Uterus (tissue), 2 donors: ENCODE results near the gene CAB39L.

ENCODE experiments used
- POLR2A ChIP-seq, 2 donors: fragments of 450-650 bp; IDR thresholded peaks; one replicate each; pipeline ENCODE4 v1.6.1; 2016; ENCODE audit warnings: antibody characterized with exemption in 2 of 2, mild to moderate bottlenecking in 1 of 2, moderate library complexity in 1 of 2
- TF ChIP-seq, protein P1 (sequence below), 4 experiments: fragments of 200-600 bp in 2 of 4; fragments of 450-650 bp in 2 of 4; sonication (generic) in 2 of 4; IDR thresholded peaks; one replicate each; pipeline ENCODE4 v1.5.1; 2016 to 2019; ENCODE audit warnings: antibody characterized with exemption in 4 of 4, mild to moderate bottlenecking in 2 of 4, moderate library complexity in 1 of 4

DNA sequence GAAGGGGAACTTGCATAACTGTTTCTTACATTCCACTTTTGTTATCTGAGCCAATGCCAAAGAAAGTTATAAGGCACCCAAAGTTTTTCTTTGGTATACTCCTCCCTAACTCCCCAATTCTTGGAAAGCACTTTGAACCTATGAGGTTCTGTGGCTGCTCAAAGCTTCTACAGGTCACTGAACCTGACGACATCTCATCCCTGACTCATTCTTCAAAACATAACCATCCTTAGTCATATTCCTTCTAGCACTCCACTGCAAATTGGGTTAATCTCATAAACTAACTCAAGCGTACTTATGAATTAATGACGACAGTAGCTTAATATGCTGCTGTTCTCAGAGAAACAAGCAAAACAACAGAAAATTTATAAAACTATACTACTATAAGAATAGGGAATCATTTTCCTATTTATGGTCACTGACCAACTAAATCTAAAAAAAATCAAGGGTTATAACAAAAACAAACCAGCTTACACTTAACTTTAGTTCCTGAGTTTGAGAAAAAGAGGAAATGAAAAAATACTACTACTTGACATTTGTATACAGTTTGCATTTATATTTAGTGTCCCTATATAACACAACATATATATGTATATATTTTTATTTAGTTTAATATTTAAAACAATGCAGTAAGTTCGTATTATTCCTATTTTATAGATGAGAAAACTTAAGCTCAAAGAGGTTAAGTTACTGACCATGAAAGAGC lies 69.1 kb downstream of the CAB39L start:
- TF ChIP-seq, protein P1, sequence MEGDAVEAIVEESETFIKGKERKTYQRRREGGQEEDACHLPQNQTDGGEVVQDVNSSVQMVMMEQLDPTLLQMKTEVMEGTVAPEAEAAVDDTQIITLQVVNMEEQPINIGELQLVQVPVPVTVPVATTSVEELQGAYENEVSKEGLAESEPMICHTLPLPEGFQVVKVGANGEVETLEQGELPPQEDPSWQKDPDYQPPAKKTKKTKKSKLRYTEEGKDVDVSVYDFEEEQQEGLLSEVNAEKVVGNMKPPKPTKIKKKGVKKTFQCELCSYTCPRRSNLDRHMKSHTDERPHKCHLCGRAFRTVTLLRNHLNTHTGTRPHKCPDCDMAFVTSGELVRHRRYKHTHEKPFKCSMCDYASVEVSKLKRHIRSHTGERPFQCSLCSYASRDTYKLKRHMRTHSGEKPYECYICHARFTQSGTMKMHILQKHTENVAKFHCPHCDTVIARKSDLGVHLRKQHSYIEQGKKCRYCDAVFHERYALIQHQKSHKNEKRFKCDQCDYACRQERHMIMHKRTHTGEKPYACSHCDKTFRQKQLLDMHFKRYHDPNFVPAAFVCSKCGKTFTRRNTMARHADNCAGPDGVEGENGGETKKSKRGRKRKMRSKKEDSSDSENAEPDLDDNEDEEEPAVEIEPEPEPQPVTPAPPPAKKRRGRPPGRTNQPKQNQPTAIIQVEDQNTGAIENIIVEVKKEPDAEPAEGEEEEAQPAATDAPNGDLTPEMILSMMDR (IDR thresholded peaks at IDR 0.05): no peak
- no peak for TF ChIP-seq POLR2A (IDR thresholded peaks at IDR 0.05)
